ENCODE data around the gene HOXC9.

DNA sequence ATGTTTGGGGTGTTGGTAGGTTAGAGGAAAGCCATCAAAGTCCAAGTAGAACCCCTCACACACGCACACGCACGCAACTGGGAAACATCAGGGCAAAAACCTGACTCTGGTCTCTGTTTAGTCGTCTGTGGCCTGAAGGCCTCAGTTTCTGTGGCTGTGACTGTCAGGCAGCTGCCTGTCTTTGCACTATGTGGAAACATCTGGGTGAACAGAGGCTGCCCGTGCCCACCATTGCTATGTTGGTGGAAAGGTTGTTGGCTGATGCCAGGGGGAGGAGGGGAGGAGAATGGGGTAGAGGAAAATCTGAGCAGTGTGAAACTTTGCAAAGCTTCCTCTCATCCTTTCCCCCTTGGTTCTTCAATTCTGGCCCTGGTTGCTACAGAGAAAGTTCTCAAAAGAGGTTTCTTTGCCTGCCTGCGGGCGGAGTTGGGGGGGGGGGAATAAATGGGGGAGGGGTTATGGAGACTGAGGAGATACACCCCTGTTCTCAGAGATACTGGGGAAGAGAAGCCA, 7.5 kb upstream of the HOXC9 start:
- TF ChIP-seq, protein P1, sequence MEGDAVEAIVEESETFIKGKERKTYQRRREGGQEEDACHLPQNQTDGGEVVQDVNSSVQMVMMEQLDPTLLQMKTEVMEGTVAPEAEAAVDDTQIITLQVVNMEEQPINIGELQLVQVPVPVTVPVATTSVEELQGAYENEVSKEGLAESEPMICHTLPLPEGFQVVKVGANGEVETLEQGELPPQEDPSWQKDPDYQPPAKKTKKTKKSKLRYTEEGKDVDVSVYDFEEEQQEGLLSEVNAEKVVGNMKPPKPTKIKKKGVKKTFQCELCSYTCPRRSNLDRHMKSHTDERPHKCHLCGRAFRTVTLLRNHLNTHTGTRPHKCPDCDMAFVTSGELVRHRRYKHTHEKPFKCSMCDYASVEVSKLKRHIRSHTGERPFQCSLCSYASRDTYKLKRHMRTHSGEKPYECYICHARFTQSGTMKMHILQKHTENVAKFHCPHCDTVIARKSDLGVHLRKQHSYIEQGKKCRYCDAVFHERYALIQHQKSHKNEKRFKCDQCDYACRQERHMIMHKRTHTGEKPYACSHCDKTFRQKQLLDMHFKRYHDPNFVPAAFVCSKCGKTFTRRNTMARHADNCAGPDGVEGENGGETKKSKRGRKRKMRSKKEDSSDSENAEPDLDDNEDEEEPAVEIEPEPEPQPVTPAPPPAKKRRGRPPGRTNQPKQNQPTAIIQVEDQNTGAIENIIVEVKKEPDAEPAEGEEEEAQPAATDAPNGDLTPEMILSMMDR (IDR thresholded peaks at IDR 0.05; ENCODE audit: insufficient read depth, low read length), result no peak
- TF ChIP-seq POLR2AphosphoS5 (IDR thresholded peaks at IDR 0.05; ENCODE audit: low read depth), result no peak
